Measurements from ENCODE around the gene PCNX1.

PCNX1 gene

GRCh38 chr14:71119075-71119474 lies 211.8 kb downstream of the PCNX1 start:
- Histone ChIP-seq H3K4me3 (ENCODE audit: low read length) (no peak overlapping the region), H4K20me1 (ENCODE audit: control insufficient read depth, insufficient read depth, low read depth, low read length) (no peaks in the 10 kb centered on the region), H3K79me2 (ENCODE audit: control insufficient read depth, low read length) (no peaks in the 10 kb centered on the region), H3K9me3 (ENCODE audit: control insufficient read depth, insufficient read depth, low read length) (no peaks in the 10 kb centered on the region), H3K27ac (ENCODE audit: low read depth, low read length) (no peak overlapping the region), H3F3A (ENCODE audit: control insufficient read depth, insufficient read depth) (0 out of 2 replicates have a peak, but pooled peaks cover 3% of the 10 kb centered on the region), H3K36me3 (ENCODE audit: control insufficient read depth, low read length) (0 out of 2 replicates have a peak, but pooled peaks cover 3% of the 10 kb centered on the region), H3K9me2 (replicated peaks; ENCODE audit: control insufficient read depth, low read length) (no peaks in the 10 kb centered on the region), H3K4me1 (ENCODE audit: control insufficient read depth, low read length) (peaks cover 35% of the 10 kb centered on the region), H3K27me3 (ENCODE audit: control insufficient read depth, low read length) (no peaks in the 10 kb centered on the region), H3K4me2 (ENCODE audit: low read length) (no peak overlapping the region)
- TF ChIP-seq, protein P1, sequence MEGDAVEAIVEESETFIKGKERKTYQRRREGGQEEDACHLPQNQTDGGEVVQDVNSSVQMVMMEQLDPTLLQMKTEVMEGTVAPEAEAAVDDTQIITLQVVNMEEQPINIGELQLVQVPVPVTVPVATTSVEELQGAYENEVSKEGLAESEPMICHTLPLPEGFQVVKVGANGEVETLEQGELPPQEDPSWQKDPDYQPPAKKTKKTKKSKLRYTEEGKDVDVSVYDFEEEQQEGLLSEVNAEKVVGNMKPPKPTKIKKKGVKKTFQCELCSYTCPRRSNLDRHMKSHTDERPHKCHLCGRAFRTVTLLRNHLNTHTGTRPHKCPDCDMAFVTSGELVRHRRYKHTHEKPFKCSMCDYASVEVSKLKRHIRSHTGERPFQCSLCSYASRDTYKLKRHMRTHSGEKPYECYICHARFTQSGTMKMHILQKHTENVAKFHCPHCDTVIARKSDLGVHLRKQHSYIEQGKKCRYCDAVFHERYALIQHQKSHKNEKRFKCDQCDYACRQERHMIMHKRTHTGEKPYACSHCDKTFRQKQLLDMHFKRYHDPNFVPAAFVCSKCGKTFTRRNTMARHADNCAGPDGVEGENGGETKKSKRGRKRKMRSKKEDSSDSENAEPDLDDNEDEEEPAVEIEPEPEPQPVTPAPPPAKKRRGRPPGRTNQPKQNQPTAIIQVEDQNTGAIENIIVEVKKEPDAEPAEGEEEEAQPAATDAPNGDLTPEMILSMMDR (IDR thresholded peaks at IDR 0.05; ENCODE audit: low read depth, low read length, poor library complexity, severe bottlenecking) = no peak
- TF ChIP-seq EZH2phosphoT487 (IDR thresholded peaks at IDR 0.05; ENCODE audit: borderline replicate concordance, low read length) = no peak

DNA sequence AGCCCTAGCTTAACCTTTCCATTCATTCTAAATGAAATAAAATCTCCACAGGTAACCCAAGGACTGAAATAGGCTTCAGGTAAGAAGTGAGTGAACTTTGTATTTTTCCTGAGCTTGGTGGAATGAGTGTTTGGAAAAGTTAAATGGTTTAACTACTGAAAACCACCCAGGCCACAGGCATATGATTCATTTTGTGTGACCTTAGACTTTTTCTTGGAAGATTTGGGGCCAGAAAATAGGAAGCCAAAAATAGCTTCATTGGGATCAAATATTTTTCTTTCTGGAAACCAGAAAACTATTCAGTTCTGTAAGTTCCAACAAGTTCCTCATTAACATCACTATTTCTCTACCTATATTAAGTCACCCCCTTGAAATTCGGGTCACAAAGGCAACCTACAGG lies 212.6 kb downstream of the PCNX1 start:
- Histone ChIP-seq H3K27me3 (ENCODE audit: control insufficient read depth, low read length) (no peaks in the 10 kb centered on the region), H3K4me2 (ENCODE audit: low read length) (no peak overlapping the region), H3K36me3 (ENCODE audit: control insufficient read depth, low read length) (0 out of 2 replicates have a peak, but pooled peaks cover 3% of the 10 kb centered on the region), H3F3A (ENCODE audit: control insufficient read depth, insufficient read depth) (0 out of 2 replicates have a peak, but pooled peaks cover 3% of the 10 kb centered on the region), H3K4me1 (ENCODE audit: control insufficient read depth, low read length) (peaks cover 35% of the 10 kb centered on the region), H4K20me1 (ENCODE audit: control insufficient read depth, insufficient read depth, low read depth, low read length) (no peaks in the 10 kb centered on the region), H3K4me3 (ENCODE audit: low read length) (no peak overlapping the region), H3K79me2 (ENCODE audit: control insufficient read depth, low read length) (no peaks in the 10 kb centered on the region), H3K27ac (ENCODE audit: low read depth, low read length) (no peak overlapping the region), H3K9me2 (replicated peaks; ENCODE audit: control insufficient read depth, low read length) (no peaks in the 10 kb centered on the region), H3K9me3 (ENCODE audit: control insufficient read depth, insufficient read depth, low read length) (no peaks in the 10 kb centered on the region)
- TF ChIP-seq, protein P1 (IDR thresholded peaks at IDR 0.05; ENCODE audit: low read depth, low read length, poor library complexity, severe bottlenecking) = no peak
- TF ChIP-seq EZH2phosphoT487 (IDR thresholded peaks at IDR 0.05; ENCODE audit: borderline replicate concordance, low read length) = no peak

GRCh38 chr14:71121001-71121400 lies 213.7 kb downstream of the PCNX1 start:
- Histone ChIP-seq H3K9me2 (replicated peaks; ENCODE audit: control insufficient read depth, low read length) (no peaks in the 10 kb centered on the region), H3K79me2 (ENCODE audit: control insufficient read depth, low read length) (no peaks in the 10 kb centered on the region), H4K20me1 (ENCODE audit: control insufficient read depth, insufficient read depth, low read depth, low read length) (no peaks in the 10 kb centered on the region), H3K9me3 (ENCODE audit: control insufficient read depth, insufficient read depth, low read length) (no peaks in the 10 kb centered on the region), H3K4me1 (ENCODE audit: control insufficient read depth, low read length) (peaks cover 25% of the 10 kb centered on the region), H3F3A (ENCODE audit: control insufficient read depth, insufficient read depth) (no peaks in the 10 kb centered on the region), H3K4me2 (ENCODE audit: low read length) (no peak overlapping the region), H3K4me3 (ENCODE audit: low read length) (no peak overlapping the region), H3K27ac (ENCODE audit: low read depth, low read length) (no peak overlapping the region), H3K36me3 (ENCODE audit: control insufficient read depth, low read length) (0 out of 2 replicates have a peak, but pooled peaks cover 3% of the 10 kb centered on the region), H3K27me3 (ENCODE audit: control insufficient read depth, low read length) (no peaks in the 10 kb centered on the region)
- TF ChIP-seq, protein P1 (IDR thresholded peaks at IDR 0.05; ENCODE audit: low read depth, low read length, poor library complexity, severe bottlenecking) = no peak
- TF ChIP-seq EZH2phosphoT487 (IDR thresholded peaks at IDR 0.05; ENCODE audit: borderline replicate concordance, low read length) = no peak

Data from DOHH2 (cell line).